Esophagus muscularis mucosa (tissue), 4 donors: ENCODE data around the gene MED10.

Experiments
- CTCF ChIP-seq, 3 experiments: fragments of 200-600 bp in 2 of 3; fragments of 450-650 bp in 1 of 3; sonication (generic) in 2 of 3; IDR thresholded peaks; one replicate each; pipeline ENCODE4 v1.5.1; 2017 to 2019; ENCODE audit warnings: antibody characterized with exemption in 3 of 3, mild to moderate bottlenecking in 2 of 3, moderate library complexity in 1 of 3
- EP300 ChIP-seq: sonication (generic); formaldehyde crosslinking; IDR thresholded peaks from one replicate; pipeline ENCODE4 v1.6.1; 2017; ENCODE audit warnings: antibody characterized with exemption
- POLR2A ChIP-seq: fragments of 450-650 bp; IDR thresholded peaks from one replicate; pipeline ENCODE4 v1.6.1; 2017; ENCODE audit warnings: antibody characterized with exemption, moderate library complexity, mild to moderate bottlenecking, low read depth
- POLR2AphosphoS5 ChIP-seq, 2 donors: sonication (generic); formaldehyde crosslinking; IDR thresholded peaks; one replicate each; pipeline ENCODE4 v1.6.1; 2017; ENCODE audit warnings: antibody characterized with exemption in 2 of 2

- TF ChIP-seq CTCF (IDR thresholded peaks at IDR 0.05) = no peak
- TF ChIP-seq EP300 = no peak
- no peak for TF ChIP-seq POLR2A
- no peak for TF ChIP-seq POLR2AphosphoS5 (IDR thresholded peaks at IDR 0.05)
These were observed 27.2 kb upstream of the MED10 start for GRCh38 chr5:6405591-6405990.
